NT2/D1 (cell line): ENCODE data around the gene HPS1.

Source experiments
- SUZ12 ChIP-seq: IDR thresholded peaks from 2 replicates; pipeline ENCODE4 v1.6.1; 2011; ENCODE audit not compliant: insufficient read length, insufficient read depth; ENCODE audit errors: extremely low read depth
- YY1 ChIP-seq: IDR thresholded peaks from 2 replicates; pipeline ENCODE4 v1.6.1; 2011; ENCODE audit not compliant: insufficient read length, insufficient read depth
- ZNF274 ChIP-seq: IDR thresholded peaks from 2 replicates; pipeline ENCODE4 v1.6.1; 2011; ENCODE audit warnings: mild to moderate bottlenecking, low read depth, low read length

DNA sequence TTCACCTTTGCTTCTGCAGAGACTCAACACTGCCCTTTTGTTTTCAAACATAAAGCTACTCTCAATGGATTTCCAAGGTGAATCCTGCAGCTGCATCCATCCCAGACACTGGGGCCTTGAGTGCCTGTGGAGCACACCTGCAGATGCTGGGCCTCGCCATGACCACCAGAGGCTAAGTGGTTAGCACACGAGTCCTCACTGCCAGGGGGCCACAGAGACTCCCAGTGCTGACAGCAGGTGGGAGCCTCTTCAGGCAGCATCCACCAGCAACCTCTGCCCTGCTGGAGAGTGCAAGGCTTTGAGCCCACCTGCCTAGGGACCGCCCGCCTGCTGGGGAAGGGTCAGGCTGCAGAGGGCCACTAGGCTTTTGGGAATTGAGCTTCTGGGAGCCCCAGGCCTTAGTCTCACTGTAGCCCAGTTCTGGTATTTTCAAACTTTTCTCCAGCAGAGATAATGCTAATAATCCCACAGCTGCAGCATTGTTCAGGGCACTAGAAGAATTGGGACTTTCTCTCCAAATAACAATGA, 9.4 kb upstream of the HPS1 start:
- no peak for TF ChIP-seq ZNF274
- no peak for TF ChIP-seq YY1
- TF ChIP-seq SUZ12: no peak
